ENCODE results near the gene FHAD1.

FHAD1 gene

DNA sequence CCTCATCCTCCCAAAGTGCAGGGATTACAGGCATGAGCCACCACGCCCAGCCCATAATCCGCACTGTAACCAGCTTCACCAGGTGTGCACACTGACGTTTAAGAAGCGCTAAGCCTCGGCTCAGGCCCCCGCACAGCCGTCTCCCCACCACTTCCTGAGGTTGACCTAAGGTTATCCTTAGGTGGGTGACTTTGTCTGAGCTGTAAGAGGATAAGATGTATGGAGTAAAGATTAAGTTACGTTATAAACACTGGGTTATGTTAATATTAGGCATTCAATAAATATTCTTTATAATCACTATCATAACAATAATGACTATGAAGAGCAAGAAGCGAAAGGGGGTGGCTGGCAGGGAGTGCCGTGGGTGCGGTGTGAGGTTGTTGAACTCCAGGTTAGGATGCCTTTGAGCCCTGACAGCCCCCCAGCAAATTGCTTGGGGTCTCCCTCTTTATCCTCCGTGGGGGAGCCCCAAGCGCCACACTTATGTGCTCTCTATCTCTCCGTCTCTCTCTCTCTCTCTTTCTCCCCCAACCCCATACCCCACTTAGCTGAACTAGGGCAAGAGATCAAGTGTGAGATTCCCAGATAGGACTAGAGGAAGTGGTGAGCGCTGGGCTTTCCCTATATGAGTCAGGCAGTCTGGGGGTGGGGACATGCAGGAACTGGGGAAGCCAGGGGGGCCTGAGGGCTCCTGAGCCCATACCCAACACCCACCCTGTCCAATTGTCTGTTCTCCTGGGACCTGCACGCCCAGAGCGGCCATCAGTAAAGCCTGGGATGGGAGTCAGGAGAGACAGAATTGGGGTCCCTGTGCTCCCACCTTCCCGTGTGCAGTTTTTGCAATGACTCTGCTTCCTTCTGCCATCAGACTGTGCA is 170.3 kb downstream of the FHAD1 start:
- TF ChIP-seq REST (IDR thresholded peaks at IDR 0.05; ENCODE audit: low read depth) (no peak), NFIC (IDR thresholded peaks at IDR 0.05) (no peak), TEAD4 (IDR thresholded peaks at IDR 0.05) (no peak), ZBTB7A (IDR thresholded peaks at IDR 0.05; ENCODE audit: low read depth) (no peak), YY1 (IDR thresholded peaks at IDR 0.05; ENCODE audit: low read depth) (no peak), CREB1 (IDR thresholded peaks at IDR 0.05; ENCODE audit: low read depth) (no peak), EGR1 (IDR thresholded peaks at IDR 0.05) (no peak), CEBPB (IDR thresholded peaks at IDR 0.05) (no peak), TCF12 (IDR thresholded peaks at IDR 0.05; ENCODE audit: low read depth) (no peak), RAD21 (IDR thresholded peaks at IDR 0.05; ENCODE audit: low read depth) (no peak)
- TF ChIP-seq, protein P1, sequence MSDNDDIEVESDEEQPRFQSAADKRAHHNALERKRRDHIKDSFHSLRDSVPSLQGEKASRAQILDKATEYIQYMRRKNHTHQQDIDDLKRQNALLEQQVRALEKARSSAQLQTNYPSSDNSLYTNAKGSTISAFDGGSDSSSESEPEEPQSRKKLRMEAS (IDR thresholded peaks at IDR 0.05): no peak

GRCh38 chr1:15418806-15419515 is 171.9 kb downstream of the FHAD1 start:
- peak; percentile 62 for TF ChIP-seq TEAD4 (IDR thresholded peaks at IDR 0.05)
- peak; percentile 86 for TF ChIP-seq NFIC (IDR thresholded peaks at IDR 0.05)
- no peak for TF ChIP-seq FOXM1 (IDR thresholded peaks at IDR 0.05; ENCODE audit: borderline replicate concordance, low read depth)
- no peak for TF ChIP-seq EGR1 (IDR thresholded peaks at IDR 0.05)
- TF ChIP-seq YY1 (IDR thresholded peaks at IDR 0.05; ENCODE audit: low read depth): 0 out of 2 replicates have a peak, but pooled peaks have one; percentile 14
- TF ChIP-seq, protein P1 (IDR thresholded peaks at IDR 0.05): peak; percentile 83
- TF ChIP-seq EP300 (IDR thresholded peaks at IDR 0.05; ENCODE audit: borderline replicate concordance): peak; percentile 50; the same call in 1 of the 2 replicates
- peak; percentile 59; the same call in 1 of the 2 replicates for TF ChIP-seq TCF12 (IDR thresholded peaks at IDR 0.05; ENCODE audit: low read depth)

- TF ChIP-seq EGR1 (IDR thresholded peaks at IDR 0.05) (no peak), FOXM1 (IDR thresholded peaks at IDR 0.05; ENCODE audit: borderline replicate concordance, low read depth) (no peak), YY1 (IDR thresholded peaks at IDR 0.05; ENCODE audit: low read depth) (no peak), CREB1 (IDR thresholded peaks at IDR 0.05; ENCODE audit: low read depth) (no peak), REST (IDR thresholded peaks at IDR 0.05; ENCODE audit: low read depth) (no peak), TEAD4 (IDR thresholded peaks at IDR 0.05) (no peak), RAD21 (IDR thresholded peaks at IDR 0.05; ENCODE audit: low read depth) (no peak), EP300 (IDR thresholded peaks at IDR 0.05; ENCODE audit: borderline replicate concordance) (no peak), ZBTB7A (IDR thresholded peaks at IDR 0.05; ENCODE audit: low read depth) (no peak), NFIC (IDR thresholded peaks at IDR 0.05) (no peak), TCF12 (IDR thresholded peaks at IDR 0.05; ENCODE audit: low read depth) (no peak), TAF1 (IDR thresholded peaks at IDR 0.05; ENCODE audit: low read depth) (no peak), CEBPB (IDR thresholded peaks at IDR 0.05) (no peak)
- TF ChIP-seq, protein P1 (IDR thresholded peaks at IDR 0.05): no peak
- TF ChIP-seq, protein P2, sequence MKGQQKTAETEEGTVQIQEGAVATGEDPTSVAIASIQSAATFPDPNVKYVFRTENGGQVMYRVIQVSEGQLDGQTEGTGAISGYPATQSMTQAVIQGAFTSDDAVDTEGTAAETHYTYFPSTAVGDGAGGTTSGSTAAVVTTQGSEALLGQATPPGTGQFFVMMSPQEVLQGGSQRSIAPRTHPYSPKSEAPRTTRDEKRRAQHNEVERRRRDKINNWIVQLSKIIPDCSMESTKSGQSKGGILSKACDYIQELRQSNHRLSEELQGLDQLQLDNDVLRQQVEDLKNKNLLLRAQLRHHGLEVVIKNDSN (IDR thresholded peaks at IDR 0.05): no peak
Measured at GRCh38 chr1:15420853-15421465, 173.9 kb downstream of the FHAD1 start.

DNA sequence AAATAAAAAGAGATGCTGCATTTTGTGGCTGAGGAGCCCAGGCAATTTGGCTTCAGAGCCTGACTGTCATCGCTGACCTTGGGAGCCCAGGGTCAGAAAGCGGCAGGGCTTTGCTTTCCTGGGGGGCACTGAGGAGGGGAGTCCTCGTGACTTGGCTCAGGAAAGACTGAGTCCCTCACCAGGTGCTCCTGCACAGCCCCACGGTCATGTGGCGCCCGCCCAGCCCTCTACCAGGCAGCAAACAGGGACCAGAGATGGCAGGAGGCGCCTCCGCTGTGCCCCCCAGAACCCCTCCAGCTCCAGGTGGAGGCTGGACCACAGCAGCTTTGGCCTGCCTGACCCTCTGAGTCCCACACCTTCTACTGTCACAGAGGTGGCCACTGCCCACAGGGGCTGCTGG is 175.8 kb downstream of the FHAD1 start:
- TF ChIP-seq FOXM1 (IDR thresholded peaks at IDR 0.05; ENCODE audit: borderline replicate concordance, low read depth) (no peak), YY1 (IDR thresholded peaks at IDR 0.05; ENCODE audit: low read depth) (no peak), CEBPB (IDR thresholded peaks at IDR 0.05) (no peak), TEAD4 (IDR thresholded peaks at IDR 0.05) (no peak), NFIC (IDR thresholded peaks at IDR 0.05) (no peak)
- TF ChIP-seq, protein P1 (IDR thresholded peaks at IDR 0.05): no peak
